Measurements from ENCODE around the gene FOXP1. TPM values are rescaled to one million over a fixed set of nuclear protein-coding genes. Genes with fewer than 3 reads are reported as not detected.

FOXP1 gene
- total and polyA plus RNA-seq, 2 of the 8 experiments (the other 6 are each of a cell fraction or from before 2014, with no cell fraction given), result 13.9 to 25.4 TPM

GRCh38 chr3:71088742-71089141 lies 494.8 kb downstream of the FOXP1 start:
- Histone ChIP-seq H4K20me1 (replicated peaks in 1 of 2; ENCODE audit: control insufficient read depth in 1 of 2, insufficient read depth in 2 of 2, low read length in 2 of 2) (no peaks in the 10 kb centered on the region), H4K5ac (ENCODE audit: insufficient read length, low read depth, low read length) (no peak overlapping the region), H3K4ac (replicated peaks; ENCODE audit: insufficient read length, low read depth, low read length) (no peak overlapping the region), H3K9me3 (ENCODE audit: insufficient read depth in 2 of 2, low read depth in 1 of 2, low read length in 1 of 2) (no peaks in the 10 kb centered on the region), H2AK5ac (ENCODE audit: low read depth, low read length) (no peak overlapping the region), H3K36me3 (ENCODE audit: control insufficient read depth in 2 of 4, insufficient read depth in 4 of 4, low read length in 3 of 4) (no peaks in the 10 kb centered on the region), H3K56ac (replicated peaks; ENCODE audit: insufficient read length, low read depth, low read length) (no peak overlapping the region), H2BK5ac (ENCODE audit: low read depth, low read length) (no peak overlapping the region), H3K4me3 (ENCODE audit: extremely low read depth in 1 of 4, insufficient read depth in 2 of 4, low read depth in 3 of 4, low read length in 4 of 4) (no peak overlapping the region), H3K79me1 (ENCODE audit: low read depth, low read length) (no peaks in the 10 kb centered on the region), H3K27ac (ENCODE audit: low read depth, low read length) (no peak overlapping the region), H2BK12ac (ENCODE audit: low read depth, low read length) (no peak overlapping the region), H3K23me2 (ENCODE audit: low read depth, low read length) (no peaks in the 10 kb centered on the region; the same call in 1 of the 2 replicates), H2BK20ac (ENCODE audit: low read length) (no peak overlapping the region), H3K9ac (replicated peaks in 1 of 4; ENCODE audit: extremely low read depth in 1 of 4, low read depth in 3 of 4, low read length in 3 of 4) (no peak overlapping the region), H2BK15ac (ENCODE audit: low read length) (no peak overlapping the region), H3K18ac (ENCODE audit: extremely low read depth, low read length) (no peak overlapping the region), H3K4me1 (replicated peaks in 1 of 4; ENCODE audit: control insufficient read depth in 3 of 4, insufficient read depth in 4 of 4, low read length in 3 of 4) (peaks cover 3 to 7% (median 5%) of the 10 kb centered on the region in 4 experiments; a peak in 4 of 7 replicates), H2BK120ac (replicated peaks; ENCODE audit: low read depth, low read length) (no peak overlapping the region), H3K27me3 (replicated peaks in 1 of 4; ENCODE audit: control insufficient read depth in 3 of 4, extremely low read depth in 1 of 4, insufficient read depth in 3 of 4, low read length in 3 of 4) (no peaks in the 10 kb centered on the region; a peak in 1 of 7 replicates), H3K23ac (ENCODE audit: insufficient read length) (no peak overlapping the region), H3K79me2 (ENCODE audit: control insufficient read depth in 1 of 2, insufficient read depth in 2 of 2, low read length in 2 of 2) (peaks cover 0 to 6% of the 10 kb centered on the region in 2 experiments; a peak in 1 of 4 replicates), H4K8ac (ENCODE audit: extremely low read depth, insufficient read depth, low read length) (no peak overlapping the region), H4K91ac (replicated peaks; ENCODE audit: insufficient read length, low read length) (no peak overlapping the region), H3K4me2 (ENCODE audit: insufficient read depth in 1 of 2, low read depth in 2 of 2, low read length in 2 of 2) (no peak overlapping the region), H3K14ac (ENCODE audit: insufficient read length) (no peak overlapping the region), H2AFZ (ENCODE audit: low read length) (no peak overlapping the region)
- WGBS, 2 experiments (ENCODE audit: extremely low coverage in 1 of 2, insufficient coverage in 1 of 2, insufficient read length in 1 of 2, insufficient replicate concordance in 2 of 2, low coverage in 1 of 2, low lambda C conversion rate in 2 of 2, missing lambda C conversion rate in 1 of 2), result 89% methylated on average over 4 of the region's 4 CpGs; no CpG with 5 or more reads in 1 of the 2 experiments
- no peak for DNase-seq (ENCODE audit: low read depth in 1 of 2, low spot score in 2 of 2)
- CTCF ChIA-PET (ENCODE audit: partially characterized antibody), result no interaction called here
- POLR2A ChIA-PET (ENCODE audit: partially characterized antibody), result no interaction called here
- no peak for FAIRE-seq
- TF ChIP-seq POLR2AphosphoS5 (IDR thresholded peaks at IDR 0.05; ENCODE audit: low read depth, low read length) (no peak), JUN (IDR thresholded peaks at IDR 0.05; ENCODE audit: low read depth, low read length) (no peak), SP2 (IDR thresholded peaks at IDR 0.05; ENCODE audit: low read length) (no peak), SP1 (IDR thresholded peaks at IDR 0.05; ENCODE audit: low read depth, low read length) (no peak), SRF (IDR thresholded peaks at IDR 0.05; ENCODE audit: low read depth, low read length) (no peak), RBBP5 (IDR thresholded peaks at IDR 0.05; ENCODE audit: borderline replicate concordance, low read depth, low read length) (no peak)

Measured in H1 (cell line).